ENCODE results near the gene DDX6. TPM values are rescaled to one million over a fixed set of nuclear protein-coding genes. Genes with fewer than 3 reads are reported as not detected.

DDX6 gene
- total RNA-seq, 1 donor from 2014 or later: 332 TPM

- H3F3A ChIP-seq (ENCODE audit: low read depth): peaks cover 33% of the 10 kb centered on the region
- Mint-ChIP-seq H3K27me3 (ENCODE audit: insufficient read depth, low read depth) (no peaks in the 10 kb centered on the region), H3K9me3 (no peaks in the 10 kb centered on the region), H3K36me3 (peaks cover 42% of the 10 kb centered on the region), H3K4me3 (no peak overlapping the region), H3K4me1 (no peaks in the 10 kb centered on the region), H3K27ac (no peak overlapping the region)
- no peak overlapping the region for H2AFZ ChIP-seq (replicated peaks)
- peaks cover 17% of the 10 kb centered on the region for H3K79me2 ChIP-seq (ENCODE audit: low read depth)
- H3K4me3 ChIP-seq: no peak overlapping the region
- H3K4me2 ChIP-seq: no peak overlapping the region
- DNase-seq (ENCODE audit: low spot score): no peak
- no peaks in the 10 kb centered on the region for H3K4me1 ChIP-seq
- no peak overlapping the region for H3K27ac ChIP-seq
- H3K36me3 ChIP-seq: peaks cover 48% of the 10 kb centered on the region
- TF ChIP-seq EZH2phosphoT487 (IDR thresholded peaks at IDR 0.05): no peak
- TF ChIP-seq EZH2 (IDR thresholded peaks at IDR 0.05): no peak
- TF ChIP-seq CTCF (IDR thresholded peaks at IDR 0.05): no peak
- H3K27me3 ChIP-seq: no peaks in the 10 kb centered on the region
- H3K9ac ChIP-seq: no peak overlapping the region
- H3K9me3 ChIP-seq (ENCODE audit: low read depth): no peaks in the 10 kb centered on the region
- peaks cover 7% of the 10 kb centered on the region for H4K20me1 ChIP-seq (ENCODE audit: low read depth)
Measured at GRCh38 chr11:118757876-118758399, 33.0 kb downstream of the DDX6 start.

- Histone ChIP-seq H3K9me3 (ENCODE audit: low read depth) (no peaks in the 10 kb centered on the region), H3K4me2 (no peak overlapping the region), H3F3A (ENCODE audit: low read depth) (peaks cover 62% of the 10 kb centered on the region), H2AFZ (replicated peaks) (no peak overlapping the region), H3K79me2 (ENCODE audit: low read depth) (peaks cover 3% of the 10 kb centered on the region), H3K9ac (no peak overlapping the region), H3K27ac (no peak overlapping the region), H4K20me1 (ENCODE audit: low read depth) (peaks cover 33% of the 10 kb centered on the region), H3K36me3 (peaks cover 39% of the 10 kb centered on the region), H3K4me3 (no peak overlapping the region), H3K27me3 (no peaks in the 10 kb centered on the region), H3K4me1 (peaks cover 3% of the 10 kb centered on the region)
- Mint-ChIP-seq H3K27ac (no peak overlapping the region), H3K4me3 (no peak overlapping the region), H3K27me3 (ENCODE audit: insufficient read depth, low read depth) (no peaks in the 10 kb centered on the region), H3K36me3 (peaks cover 46% of the 10 kb centered on the region), H3K9me3 (no peaks in the 10 kb centered on the region), H3K4me1 (no peaks in the 10 kb centered on the region)
- TF ChIP-seq EZH2phosphoT487 (IDR thresholded peaks at IDR 0.05): no peak
- TF ChIP-seq EZH2 (IDR thresholded peaks at IDR 0.05): no peak
- TF ChIP-seq CTCF (IDR thresholded peaks at IDR 0.05): no peak
- no peak for DNase-seq (ENCODE audit: low spot score)
Measured at GRCh38 chr11:118752654-118753053, 38.3 kb downstream of the DDX6 start.

GRCh38 chr11:118749429-118749828 is 41.5 kb downstream of the DDX6 start:
- H3K27me3 ChIP-seq: no peaks in the 10 kb centered on the region
- peak overlapping the region; percentile 56 for H3K27ac ChIP-seq
- no peak overlapping the region for H3K4me3 ChIP-seq

More at GRCh38 chr11:118749429-118749828, 41.5 kb downstream of the DDX6 start:
- Histone ChIP-seq H3K4me2 (no peak overlapping the region), H2AFZ (replicated peaks) (no peak overlapping the region), H3K79me2 (ENCODE audit: low read depth) (no peaks in the 10 kb centered on the region), H3K4me1 (peaks cover 3% of the 10 kb centered on the region), H3K36me3 (peaks cover 18% of the 10 kb centered on the region), H3K9ac (no peak overlapping the region), H3F3A (ENCODE audit: low read depth) (peaks cover 63% of the 10 kb centered on the region), H3K9me3 (ENCODE audit: low read depth) (no peaks in the 10 kb centered on the region), H4K20me1 (ENCODE audit: low read depth) (peaks cover 37% of the 10 kb centered on the region)
- Mint-ChIP-seq H3K36me3 (peaks cover 32% of the 10 kb centered on the region), H3K27me3 (ENCODE audit: insufficient read depth, low read depth) (no peaks in the 10 kb centered on the region), H3K27ac (no peak overlapping the region), H3K9me3 (no peaks in the 10 kb centered on the region), H3K4me3 (no peak overlapping the region), H3K4me1 (no peaks in the 10 kb centered on the region)
- no peak for DNase-seq (ENCODE audit: low spot score)
- TF ChIP-seq CTCF (IDR thresholded peaks at IDR 0.05) (no peak), EZH2phosphoT487 (IDR thresholded peaks at IDR 0.05) (no peak), EZH2 (IDR thresholded peaks at IDR 0.05) (no peak)

Data from neural progenitor cell (in vitro differentiated cells).